HepG2 (cell line): ENCODE results near the gene PSMD1. TPM values are rescaled to one million over a fixed set of nuclear protein-coding genes. Genes with fewer than 3 reads are reported as not detected.

ENCODE experiments used
- ATM ChIP-seq: fragments of 450-650 bp; IDR thresholded peaks from 2 replicates; pipeline ENCODE4 v1.7.1; 2017; ENCODE audit warnings: mild to moderate bottlenecking, borderline replicate concordance
- GMEB2 ChIP-seq: IDR thresholded peaks from 2 replicates; pipeline ENCODE4 v1.6.1; 2016; ENCODE audit warnings: missing biosample characterization, missing genetic modification reagents, low read depth
- KDM2A ChIP-seq: sonication (generic); formaldehyde crosslinking; IDR thresholded peaks from 2 replicates; pipeline ENCODE4 v1.4.0; 2020; ENCODE audit warnings: low read depth, missing genetic modification reagents, borderline replicate concordance
- MTF1 ChIP-seq: sonication (generic); formaldehyde crosslinking; IDR thresholded peaks from 2 replicates; pipeline ENCODE4 v1.5.0; 2020; ENCODE audit warnings: missing genetic modification reagents
- PITX1 ChIP-seq: sonication (generic); formaldehyde crosslinking; IDR thresholded peaks from 2 replicates; pipeline ENCODE4 v1.5.1; 2020; ENCODE audit warnings: mild to moderate bottlenecking, missing genetic modification reagents
- RFX3 ChIP-seq: IDR thresholded peaks from 2 replicates; pipeline ENCODE4 v1.6.1; 2016; ENCODE audit warnings: missing biosample characterization, missing genetic modification reagents
- RNF219 ChIP-seq: sonication (generic); formaldehyde crosslinking; IDR thresholded peaks from 2 replicates; pipeline ENCODE4 v1.5.0; 2020; ENCODE audit warnings: mild to moderate bottlenecking, missing genetic modification reagents
- SMYD3 ChIP-seq: sonication (generic); formaldehyde crosslinking; IDR thresholded peaks from 2 replicates; pipeline ENCODE4 v1.8.1; 2023; ENCODE audit warnings: mild to moderate bottlenecking, missing genetic modification reagents
- TERF1 ChIP-seq: sonication (generic); formaldehyde crosslinking; IDR thresholded peaks from 2 replicates; pipeline ENCODE4 v1.8.0; 2022; ENCODE audit warnings: mild to moderate bottlenecking, missing genetic modification reagents, moderate library complexity
- TGIF2 ChIP-seq: IDR thresholded peaks from 2 replicates; pipeline ENCODE4 v1.6.1; 2016; ENCODE audit warnings: control low read depth, missing compliant biosample characterization
- ZFP36 ChIP-seq: fragments of 150-350 bp; IDR thresholded peaks from 2 replicates; pipeline ENCODE4 v1.6.1; 2018; ENCODE audit warnings: borderline replicate concordance, low read length, low read depth; ENCODE audit not compliant: partially characterized antibody
- ZFP36L2 ChIP-seq: sonication (generic); formaldehyde crosslinking; IDR thresholded peaks from 2 replicates; pipeline ENCODE4 v1.4.0; 2020; ENCODE audit warnings: missing genetic modification reagents
- ZNF160 ChIP-seq: sonication (generic); formaldehyde crosslinking; IDR thresholded peaks from 2 replicates; pipeline ENCODE4 v1.8.0; 2022; ENCODE audit warnings: mild to moderate bottlenecking, inconsistent platforms, missing genetic modification reagents
- ZNF235 ChIP-seq: sonication (generic); formaldehyde crosslinking; IDR thresholded peaks from 2 replicates; pipeline ENCODE4 v1.8.1; 2023; ENCODE audit warnings: mild to moderate bottlenecking, missing genetic modification reagents, borderline replicate concordance
- ZNF777 ChIP-seq: sonication (generic); formaldehyde crosslinking; IDR thresholded peaks from 2 replicates; pipeline ENCODE4 v1.4.0; 2020; ENCODE audit warnings: missing genetic modification reagents
- ZSCAN12 ChIP-seq: sonication (generic); formaldehyde crosslinking; IDR thresholded peaks from 2 replicates; pipeline ENCODE4 v1.9.0; 2021; ENCODE audit warnings: mild to moderate bottlenecking, missing genetic modification reagents
- polyA plus RNA-seq, 8 experiments: library from polyadenylated mRNA; depleted of rRNA in 3 of 8; stranded (reverse) in 7 of 8; unstranded in 1 of 8; fragments of >200 nt; fragmentation: Illumina TruSeq in 4 of 8; extraction: Trizol in 4 of 8; gene quantifications; 2 replicates each; pipeline versions ENCODE4 v1.2.1 to v1.2.3, GENCODE V29; 2011 to 2016; ENCODE audit warnings: low read depth in 4 of 8, missing spikeins in 1 of 8, mixed read lengths in 1 of 8; ENCODE audit not compliant: insufficient read depth in 1 of 8
- total RNA-seq, 5 experiments: library from RNA; depleted of rRNA; stranded (reverse); fragments of >200 nt; fragmentation: Illumina TruSeq; extraction: Trizol; gene quantifications; 2 replicates each; pipeline ENCODE4 v1.2.3, GENCODE V29; 2016; ENCODE audit warnings: low read depth in 1 of 5
- TF ChIP-seq, protein P1 (sequence below), 2 experiments: IDR thresholded peaks; 2 replicates each; pipeline ENCODE4 v1.6.1; 2011 to 2012; ENCODE audit warnings: low read length in 2 of 2, borderline replicate concordance in 1 of 2, low read depth in 1 of 2, mild to moderate bottlenecking in 1 of 2, moderate library complexity in 1 of 2
- TF ChIP-seq, protein P2 (sequence below): sonication (generic); formaldehyde crosslinking; IDR thresholded peaks from 2 replicates; pipeline ENCODE4 v1.5.0; 2020; ENCODE audit warnings: mild to moderate bottlenecking, missing genetic modification reagents, borderline replicate concordance

The PSMD1 gene
- total and polyA plus RNA-seq, 2 of the 13 experiments (the other 11 are each of a cell fraction or from before 2014, with no cell fraction given), result 136 to 191 TPM

DNA sequence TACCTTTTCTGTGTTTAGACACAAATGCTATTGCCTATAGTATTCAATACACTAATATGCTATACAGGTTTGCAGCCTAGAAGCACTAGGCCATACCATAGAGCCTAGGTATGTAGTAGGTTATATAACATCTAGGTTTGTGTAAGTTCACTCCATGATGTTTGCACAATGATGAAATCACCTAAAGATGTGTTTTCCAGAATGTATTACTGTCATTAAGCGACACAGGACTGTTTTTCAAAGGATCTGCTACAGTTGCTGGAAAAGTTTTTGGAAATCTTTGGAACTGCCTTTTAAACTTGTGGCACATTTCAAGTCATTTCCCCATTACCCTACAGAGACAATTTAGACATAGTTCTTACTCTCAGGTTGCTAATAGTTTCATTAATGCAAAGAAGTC, 9.3 kb downstream of the PSMD1 start (continued):
- TF ChIP-seq GMEB2 (CRISPR knock-in tag), result no peak
- no peak for TF ChIP-seq RFX3
- 0 out of 2 replicates have a peak, but pooled peaks have one; percentile 19 for TF ChIP-seq TGIF2
- TF ChIP-seq, protein P1, sequence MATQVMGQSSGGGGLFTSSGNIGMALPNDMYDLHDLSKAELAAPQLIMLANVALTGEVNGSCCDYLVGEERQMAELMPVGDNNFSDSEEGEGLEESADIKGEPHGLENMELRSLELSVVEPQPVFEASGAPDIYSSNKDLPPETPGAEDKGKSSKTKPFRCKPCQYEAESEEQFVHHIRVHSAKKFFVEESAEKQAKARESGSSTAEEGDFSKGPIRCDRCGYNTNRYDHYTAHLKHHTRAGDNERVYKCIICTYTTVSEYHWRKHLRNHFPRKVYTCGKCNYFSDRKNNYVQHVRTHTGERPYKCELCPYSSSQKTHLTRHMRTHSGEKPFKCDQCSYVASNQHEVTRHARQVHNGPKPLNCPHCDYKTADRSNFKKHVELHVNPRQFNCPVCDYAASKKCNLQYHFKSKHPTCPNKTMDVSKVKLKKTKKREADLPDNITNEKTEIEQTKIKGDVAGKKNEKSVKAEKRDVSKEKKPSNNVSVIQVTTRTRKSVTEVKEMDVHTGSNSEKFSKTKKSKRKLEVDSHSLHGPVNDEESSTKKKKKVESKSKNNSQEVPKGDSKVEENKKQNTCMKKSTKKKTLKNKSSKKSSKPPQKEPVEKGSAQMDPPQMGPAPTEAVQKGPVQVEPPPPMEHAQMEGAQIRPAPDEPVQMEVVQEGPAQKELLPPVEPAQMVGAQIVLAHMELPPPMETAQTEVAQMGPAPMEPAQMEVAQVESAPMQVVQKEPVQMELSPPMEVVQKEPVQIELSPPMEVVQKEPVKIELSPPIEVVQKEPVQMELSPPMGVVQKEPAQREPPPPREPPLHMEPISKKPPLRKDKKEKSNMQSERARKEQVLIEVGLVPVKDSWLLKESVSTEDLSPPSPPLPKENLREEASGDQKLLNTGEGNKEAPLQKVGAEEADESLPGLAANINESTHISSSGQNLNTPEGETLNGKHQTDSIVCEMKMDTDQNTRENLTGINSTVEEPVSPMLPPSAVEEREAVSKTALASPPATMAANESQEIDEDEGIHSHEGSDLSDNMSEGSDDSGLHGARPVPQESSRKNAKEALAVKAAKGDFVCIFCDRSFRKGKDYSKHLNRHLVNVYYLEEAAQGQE (IDR thresholded peaks at IDR 0.05; ENCODE audit: borderline replicate concordance in 1 of 2, low read depth in 1 of 2, low read length in 2 of 2), result no peak
- TF ChIP-seq ZNF160 (CRISPR knock-in tag), result no peak
- peak; percentile 73; the same call in 1 of the 2 replicates for TF ChIP-seq SMYD3 (CRISPR knock-in tag)
- TF ChIP-seq ZFP36L2 (CRISPR knock-in tag), result no peak
- no peak for TF ChIP-seq ZNF777 (CRISPR knock-in tag)
- no peak for TF ChIP-seq RNF219
- no peak for TF ChIP-seq ZNF235 (CRISPR knock-in tag)
- TF ChIP-seq ZSCAN12, result no peak
- no peak for TF ChIP-seq ZFP36
- no peak for TF ChIP-seq PITX1 (CRISPR knock-in tag)
- peak; percentile 76; the same call in 1 of the 2 replicates for TF ChIP-seq ATM
- no peak for TF ChIP-seq TERF1 (CRISPR knock-in tag)
- no peak for TF ChIP-seq KDM2A (CRISPR knock-in tag)
- no peak for TF ChIP-seq MTF1 (CRISPR knock-in tag)
- TF ChIP-seq, protein P2, sequence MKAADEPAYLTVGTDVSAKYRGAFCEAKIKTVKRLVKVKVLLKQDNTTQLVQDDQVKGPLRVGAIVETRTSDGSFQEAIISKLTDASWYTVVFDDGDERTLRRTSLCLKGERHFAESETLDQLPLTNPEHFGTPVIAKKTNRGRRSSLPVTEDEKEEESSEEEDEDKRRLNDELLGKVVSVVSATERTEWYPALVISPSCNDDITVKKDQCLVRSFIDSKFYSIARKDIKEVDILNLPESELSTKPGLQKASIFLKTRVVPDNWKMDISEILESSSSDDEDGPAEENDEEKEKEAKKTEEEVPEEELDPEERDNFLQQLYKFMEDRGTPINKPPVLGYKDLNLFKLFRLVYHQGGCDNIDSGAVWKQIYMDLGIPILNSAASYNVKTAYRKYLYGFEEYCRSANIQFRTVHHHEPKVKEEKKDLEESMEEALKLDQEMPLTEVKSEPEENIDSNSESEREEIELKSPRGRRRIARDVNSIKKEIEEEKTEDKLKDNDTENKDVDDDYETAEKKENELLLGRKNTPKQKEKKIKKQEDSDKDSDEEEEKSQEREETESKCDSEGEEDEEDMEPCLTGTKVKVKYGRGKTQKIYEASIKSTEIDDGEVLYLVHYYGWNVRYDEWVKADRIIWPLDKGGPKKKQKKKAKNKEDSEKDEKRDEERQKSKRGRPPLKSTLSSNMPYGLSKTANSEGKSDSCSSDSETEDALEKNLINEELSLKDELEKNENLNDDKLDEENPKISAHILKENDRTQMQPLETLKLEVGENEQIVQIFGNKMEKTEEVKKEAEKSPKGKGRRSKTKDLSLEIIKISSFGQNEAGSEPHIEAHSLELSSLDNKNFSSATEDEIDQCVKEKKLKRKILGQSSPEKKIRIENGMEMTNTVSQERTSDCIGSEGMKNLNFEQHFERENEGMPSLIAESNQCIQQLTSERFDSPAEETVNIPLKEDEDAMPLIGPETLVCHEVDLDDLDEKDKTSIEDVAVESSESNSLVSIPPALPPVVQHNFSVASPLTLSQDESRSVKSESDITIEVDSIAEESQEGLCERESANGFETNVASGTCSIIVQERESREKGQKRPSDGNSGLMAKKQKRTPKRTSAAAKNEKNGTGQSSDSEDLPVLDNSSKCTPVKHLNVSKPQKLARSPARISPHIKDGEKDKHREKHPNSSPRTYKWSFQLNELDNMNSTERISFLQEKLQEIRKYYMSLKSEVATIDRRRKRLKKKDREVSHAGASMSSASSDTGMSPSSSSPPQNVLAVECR (CRISPR knock-in tag), result no peak
